Muscle layer of colon (tissue), 2 donors: Measurements from ENCODE around the gene ROR2.

Source experiments
- H3K27ac ChIP-seq: one replicate; pipeline ENCODE4 v1.7.0; 2013; ENCODE audit warnings: low read depth, mild to moderate bottlenecking, low read length, moderate library complexity
- H3K27me3 ChIP-seq, 2 donors: one replicate each; pipeline ENCODE4 v1.7.0; 2013; ENCODE audit warnings: low read length in 2 of 2, mild to moderate bottlenecking in 2 of 2; ENCODE audit not compliant: insufficient read depth in 2 of 2, control insufficient read depth in 1 of 2
- H3K36me3 ChIP-seq: one replicate; pipeline ENCODE4 v1.7.0; 2013; ENCODE audit warnings: mild to moderate bottlenecking, low read length; ENCODE audit not compliant: insufficient read depth
- H3K4me1 ChIP-seq: one replicate; pipeline ENCODE4 v1.7.0; 2013; ENCODE audit warnings: mild to moderate bottlenecking, low read length; ENCODE audit not compliant: insufficient read depth
- H3K4me3 ChIP-seq, 2 donors: one replicate each; pipeline ENCODE4 v1.7.0; 2013; ENCODE audit warnings: low read length in 2 of 2, low read depth in 1 of 2, mild to moderate bottlenecking in 1 of 2, moderate library complexity in 1 of 2
- H3K9ac ChIP-seq: one replicate; pipeline ENCODE4 v1.7.0; 2013; ENCODE audit warnings: low read length
- H3K9me3 ChIP-seq: one replicate; pipeline ENCODE4 v1.7.0; 2013; ENCODE audit warnings: mild to moderate bottlenecking, low read length
- donor health status: abdominal sarcoma.
- donor health status: Adenocarcinoma of cecum.

The ROR2 gene

GRCh38 chr9:91884696-91885687, 65.0 kb downstream of the ROR2 start:
- Histone ChIP-seq H3K9ac (no peak overlapping the region), H3K27ac (no peak overlapping the region), H3K9me3 (no peaks in the 10 kb centered on the region), H3K4me1 (peaks cover 37% of the 10 kb centered on the region), H3K36me3 (peaks cover 6% of the 10 kb centered on the region), H3K27me3 (no peaks in the 10 kb centered on the region), H3K4me3 (no peak overlapping the region)

GRCh38 chr9:91884153-91884552, 65.9 kb downstream of the ROR2 start:
- no peak overlapping the region for H3K27ac ChIP-seq
- no peaks in the 10 kb centered on the region for H3K9me3 ChIP-seq
- H3K36me3 ChIP-seq = peaks cover 6% of the 10 kb centered on the region

GRCh38 chr9:91883503-91883902, 66.5 kb downstream of the ROR2 start:
- Histone ChIP-seq H3K27ac (no peak overlapping the region), H3K4me3 (no peak overlapping the region), H3K36me3 (peaks cover 6% of the 10 kb centered on the region), H3K27me3 (no peaks in the 10 kb centered on the region), H3K9ac (no peak overlapping the region), H3K9me3 (no peaks in the 10 kb centered on the region), H3K4me1 (peaks cover 22% of the 10 kb centered on the region)

More at GRCh38 chr9:91884153-91884552, 65.9 kb downstream of the ROR2 start:
- no peak overlapping the region for H3K4me3 ChIP-seq
- no peak overlapping the region for H3K9ac ChIP-seq
- H3K4me1 ChIP-seq = peaks cover 29% of the 10 kb centered on the region
- no peaks in the 10 kb centered on the region for H3K27me3 ChIP-seq

- H3K27ac ChIP-seq = no peak overlapping the region
- no peak overlapping the region for H3K9ac ChIP-seq
- no peaks in the 10 kb centered on the region for H3K9me3 ChIP-seq
- no peak overlapping the region for H3K4me3 ChIP-seq
- peaks cover 6% of the 10 kb centered on the region for H3K36me3 ChIP-seq
- peaks cover 22% of the 10 kb centered on the region for H3K4me1 ChIP-seq
- H3K27me3 ChIP-seq = no peaks in the 10 kb centered on the region
Measured at GRCh38 chr9:91882627-91883026, 67.4 kb downstream of the ROR2 start.

- H3K9ac ChIP-seq = no peak overlapping the region
- H3K4me3 ChIP-seq = no peak overlapping the region
- no peaks in the 10 kb centered on the region for H3K9me3 ChIP-seq
- H3K27me3 ChIP-seq = no peaks in the 10 kb centered on the region
- peaks cover 6% of the 10 kb centered on the region for H3K36me3 ChIP-seq
- H3K27ac ChIP-seq = no peak overlapping the region
- peaks cover 35% of the 10 kb centered on the region for H3K4me1 ChIP-seq
Measured at GRCh38 chr9:91880378-91880972, 69.6 kb downstream of the ROR2 start.

- no peak overlapping the region for H3K4me3 ChIP-seq
- H3K36me3 ChIP-seq = peaks cover 6% of the 10 kb centered on the region
- H3K4me1 ChIP-seq = peaks cover 38% of the 10 kb centered on the region
- H3K27ac ChIP-seq = no peak overlapping the region
- no peaks in the 10 kb centered on the region for H3K27me3 ChIP-seq
- no peak overlapping the region for H3K9ac ChIP-seq
- no peaks in the 10 kb centered on the region for H3K9me3 ChIP-seq
Measured at GRCh38 chr9:91879231-91879630, 70.8 kb downstream of the ROR2 start.

GRCh38 chr9:91873637-91874051, 76.4 kb downstream of the ROR2 start:
- Histone ChIP-seq H3K27me3 (no peaks in the 10 kb centered on the region), H3K4me3 (no peak overlapping the region), H3K9ac (no peak overlapping the region), H3K36me3 (no peaks in the 10 kb centered on the region), H3K9me3 (no peaks in the 10 kb centered on the region), H3K4me1 (peaks cover 66% of the 10 kb centered on the region), H3K27ac (peak overlapping the region; percentile 76)

- H3K27me3 ChIP-seq = no peaks in the 10 kb centered on the region
- H3K9me3 ChIP-seq = no peaks in the 10 kb centered on the region
- no peaks in the 10 kb centered on the region for H3K36me3 ChIP-seq
- no peak overlapping the region for H3K4me3 ChIP-seq
- no peak overlapping the region for H3K27ac ChIP-seq
- H3K9ac ChIP-seq = no peak overlapping the region
- H3K4me1 ChIP-seq = peaks cover 68% of the 10 kb centered on the region
Measured at GRCh38 chr9:91868732-91869391, 81.2 kb downstream of the ROR2 start.

- Histone ChIP-seq H3K4me3 (no peak overlapping the region), H3K4me1 (peaks cover 59% of the 10 kb centered on the region), H3K9ac (no peak overlapping the region), H3K27ac (no peak overlapping the region), H3K36me3 (no peaks in the 10 kb centered on the region), H3K9me3 (no peaks in the 10 kb centered on the region), H3K27me3 (no peaks in the 10 kb centered on the region)
Measured at GRCh38 chr9:91867740-91868139, 82.3 kb downstream of the ROR2 start.

- peaks cover 36% of the 10 kb centered on the region for H3K4me1 ChIP-seq
- H3K36me3 ChIP-seq = no peaks in the 10 kb centered on the region
- H3K9me3 ChIP-seq = no peaks in the 10 kb centered on the region
- H3K9ac ChIP-seq = no peak overlapping the region
- no peaks in the 10 kb centered on the region for H3K27me3 ChIP-seq
- H3K4me3 ChIP-seq = no peak overlapping the region
- peak overlapping the region; percentile 22 for H3K27ac ChIP-seq
Measured at GRCh38 chr9:91865041-91865440, 85.0 kb downstream of the ROR2 start.

- Histone ChIP-seq H3K9me3 (no peaks in the 10 kb centered on the region), H3K36me3 (no peaks in the 10 kb centered on the region), H3K9ac (no peak overlapping the region), H3K27me3 (no peaks in the 10 kb centered on the region), H3K4me3 (no peak overlapping the region), H3K4me1 (peaks cover 36% of the 10 kb centered on the region), H3K27ac (no peak overlapping the region)
Measured at GRCh38 chr9:91864380-91864779, 85.6 kb downstream of the ROR2 start.
